ENCODE measurements around the gene MAP2K2.

DNA sequence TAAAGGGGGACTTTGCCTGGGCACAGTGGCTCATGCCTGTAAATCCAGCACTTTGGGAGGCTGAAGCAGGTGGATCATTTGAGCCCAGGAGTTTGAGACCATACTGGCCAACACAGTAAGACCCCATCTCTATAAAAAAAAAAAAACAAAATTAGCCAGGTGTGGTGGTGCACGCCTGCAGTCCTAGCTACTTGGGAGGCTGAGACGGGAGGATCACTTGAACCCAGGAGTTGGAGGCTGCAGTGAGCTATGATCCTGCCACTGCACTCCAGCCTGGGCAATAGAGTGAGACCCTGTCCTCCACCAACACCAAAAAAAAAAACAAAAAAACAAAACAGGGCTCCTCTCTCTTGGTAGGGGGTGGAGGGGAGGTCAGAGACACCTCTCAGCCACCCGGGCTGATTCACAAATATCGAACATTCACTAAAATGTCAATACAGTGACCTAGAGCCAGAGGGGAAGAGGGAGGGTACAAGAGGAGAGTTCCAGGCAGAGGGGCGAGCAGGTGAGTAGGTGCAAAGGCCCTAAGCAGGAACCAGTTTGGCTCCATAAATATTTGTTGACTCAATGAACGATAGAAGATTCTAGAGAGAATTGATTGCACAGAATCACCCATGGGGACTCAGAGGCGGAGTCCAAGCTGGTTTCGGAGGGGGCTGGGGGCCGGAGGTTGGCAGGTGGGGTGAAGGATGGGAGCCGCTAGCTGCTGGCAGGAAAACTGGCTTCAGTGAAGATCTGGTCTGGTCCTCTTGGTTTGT lies 28.5 kb upstream of the MAP2K2 start:
- TF ChIP-seq, protein P1, sequence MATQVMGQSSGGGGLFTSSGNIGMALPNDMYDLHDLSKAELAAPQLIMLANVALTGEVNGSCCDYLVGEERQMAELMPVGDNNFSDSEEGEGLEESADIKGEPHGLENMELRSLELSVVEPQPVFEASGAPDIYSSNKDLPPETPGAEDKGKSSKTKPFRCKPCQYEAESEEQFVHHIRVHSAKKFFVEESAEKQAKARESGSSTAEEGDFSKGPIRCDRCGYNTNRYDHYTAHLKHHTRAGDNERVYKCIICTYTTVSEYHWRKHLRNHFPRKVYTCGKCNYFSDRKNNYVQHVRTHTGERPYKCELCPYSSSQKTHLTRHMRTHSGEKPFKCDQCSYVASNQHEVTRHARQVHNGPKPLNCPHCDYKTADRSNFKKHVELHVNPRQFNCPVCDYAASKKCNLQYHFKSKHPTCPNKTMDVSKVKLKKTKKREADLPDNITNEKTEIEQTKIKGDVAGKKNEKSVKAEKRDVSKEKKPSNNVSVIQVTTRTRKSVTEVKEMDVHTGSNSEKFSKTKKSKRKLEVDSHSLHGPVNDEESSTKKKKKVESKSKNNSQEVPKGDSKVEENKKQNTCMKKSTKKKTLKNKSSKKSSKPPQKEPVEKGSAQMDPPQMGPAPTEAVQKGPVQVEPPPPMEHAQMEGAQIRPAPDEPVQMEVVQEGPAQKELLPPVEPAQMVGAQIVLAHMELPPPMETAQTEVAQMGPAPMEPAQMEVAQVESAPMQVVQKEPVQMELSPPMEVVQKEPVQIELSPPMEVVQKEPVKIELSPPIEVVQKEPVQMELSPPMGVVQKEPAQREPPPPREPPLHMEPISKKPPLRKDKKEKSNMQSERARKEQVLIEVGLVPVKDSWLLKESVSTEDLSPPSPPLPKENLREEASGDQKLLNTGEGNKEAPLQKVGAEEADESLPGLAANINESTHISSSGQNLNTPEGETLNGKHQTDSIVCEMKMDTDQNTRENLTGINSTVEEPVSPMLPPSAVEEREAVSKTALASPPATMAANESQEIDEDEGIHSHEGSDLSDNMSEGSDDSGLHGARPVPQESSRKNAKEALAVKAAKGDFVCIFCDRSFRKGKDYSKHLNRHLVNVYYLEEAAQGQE (IDR thresholded peaks at IDR 0.05; ENCODE audit: low read depth) = no peak
- no peak for TF ChIP-seq YY1 (IDR thresholded peaks at IDR 0.05; ENCODE audit: low read depth)

Measured in Ishikawa (cell line).